ENCODE measurements around the gene FBXW7. TPM values are rescaled to one million over a fixed set of nuclear protein-coding genes. Genes with fewer than 3 reads are reported as not detected.
"Not testable (repeated sequence)": the region's sequence is repeated elsewhere in the genome, so short reads cannot be mapped to it uniquely, and the experiment has no call there.

The FBXW7 gene
- total RNA-seq, 2 donors from 2014 or later, result 29.3 to 29.5 TPM

DNA sequence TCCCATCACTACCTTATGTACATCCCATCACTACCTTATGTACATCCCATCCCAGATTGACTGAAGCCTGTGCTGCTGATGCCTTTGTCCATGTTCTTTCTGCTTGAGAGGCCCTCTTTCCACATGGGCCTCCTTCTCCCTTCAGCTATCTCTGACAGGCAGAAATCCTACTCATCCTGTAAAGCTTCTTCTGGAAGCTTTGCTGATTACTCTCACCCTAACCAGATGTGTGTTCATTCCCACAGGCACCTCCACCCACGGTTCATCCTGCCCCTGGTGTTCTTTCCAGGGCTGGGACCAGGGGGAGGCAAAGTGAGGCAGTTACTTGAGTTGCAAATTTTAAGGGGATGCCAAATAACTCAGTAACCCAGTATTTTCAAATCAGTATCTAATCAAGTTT lies 22.5 kb upstream of the FBXW7 start:
- TF ChIP-seq, protein P1, sequence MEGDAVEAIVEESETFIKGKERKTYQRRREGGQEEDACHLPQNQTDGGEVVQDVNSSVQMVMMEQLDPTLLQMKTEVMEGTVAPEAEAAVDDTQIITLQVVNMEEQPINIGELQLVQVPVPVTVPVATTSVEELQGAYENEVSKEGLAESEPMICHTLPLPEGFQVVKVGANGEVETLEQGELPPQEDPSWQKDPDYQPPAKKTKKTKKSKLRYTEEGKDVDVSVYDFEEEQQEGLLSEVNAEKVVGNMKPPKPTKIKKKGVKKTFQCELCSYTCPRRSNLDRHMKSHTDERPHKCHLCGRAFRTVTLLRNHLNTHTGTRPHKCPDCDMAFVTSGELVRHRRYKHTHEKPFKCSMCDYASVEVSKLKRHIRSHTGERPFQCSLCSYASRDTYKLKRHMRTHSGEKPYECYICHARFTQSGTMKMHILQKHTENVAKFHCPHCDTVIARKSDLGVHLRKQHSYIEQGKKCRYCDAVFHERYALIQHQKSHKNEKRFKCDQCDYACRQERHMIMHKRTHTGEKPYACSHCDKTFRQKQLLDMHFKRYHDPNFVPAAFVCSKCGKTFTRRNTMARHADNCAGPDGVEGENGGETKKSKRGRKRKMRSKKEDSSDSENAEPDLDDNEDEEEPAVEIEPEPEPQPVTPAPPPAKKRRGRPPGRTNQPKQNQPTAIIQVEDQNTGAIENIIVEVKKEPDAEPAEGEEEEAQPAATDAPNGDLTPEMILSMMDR (IDR thresholded peaks at IDR 0.05), result no peak
- H3K4me1 ChIP-seq, result no peaks in the 10 kb centered on the region
- H3K27me3 ChIP-seq, result no peaks in the 10 kb centered on the region
- no peak for DNase-seq
- H3K4me3 ChIP-seq, result no peak overlapping the region
- H3K9ac ChIP-seq (ENCODE audit: low read depth in 2 of 2, low read length in 2 of 2), result no peak overlapping the region
- H3K36me3 ChIP-seq, result no peaks in the 10 kb centered on the region
- intact Hi-C loops (cut with DNase I), result no loop called here
- no peak overlapping the region for H3K27ac ChIP-seq
- no peaks in the 10 kb centered on the region for H3K9me3 ChIP-seq

DNA sequence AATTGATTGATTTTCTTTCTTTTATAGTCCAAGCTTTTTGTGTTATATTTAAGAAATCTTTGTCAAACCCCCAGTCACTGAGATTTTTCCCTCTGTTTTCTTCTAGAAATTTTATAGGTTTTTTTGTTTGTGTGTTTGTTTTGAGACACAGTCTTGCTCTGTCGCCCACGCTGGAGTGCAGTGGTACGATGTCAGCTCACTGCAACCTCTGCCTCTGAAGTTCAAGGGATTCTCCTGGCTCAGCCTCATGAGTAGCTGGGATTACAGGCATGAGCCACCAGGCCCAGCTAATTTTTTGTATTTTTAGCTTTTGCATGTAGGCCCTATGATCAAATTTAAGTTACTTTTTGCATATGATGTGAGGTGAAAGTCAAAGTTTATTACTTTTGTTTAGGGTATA lies 20.9 kb upstream of the FBXW7 start:
- H3K9me3 ChIP-seq, result no peaks in the 10 kb centered on the region
- TF ChIP-seq, protein P1 (IDR thresholded peaks at IDR 0.05), result no peak
- no peak overlapping the region for H3K9ac ChIP-seq (ENCODE audit: low read depth in 2 of 2, low read length in 2 of 2)
- no peaks in the 10 kb centered on the region for H3K4me1 ChIP-seq
- intact Hi-C loops (cut with DNase I), result no loop called here
- H3K27me3 ChIP-seq, result no peaks in the 10 kb centered on the region
- H3K27ac ChIP-seq, result no peak overlapping the region
- no peak overlapping the region for H3K4me3 ChIP-seq
- DNase-seq, result no peak
- H3K36me3 ChIP-seq, result no peaks in the 10 kb centered on the region

DNA sequence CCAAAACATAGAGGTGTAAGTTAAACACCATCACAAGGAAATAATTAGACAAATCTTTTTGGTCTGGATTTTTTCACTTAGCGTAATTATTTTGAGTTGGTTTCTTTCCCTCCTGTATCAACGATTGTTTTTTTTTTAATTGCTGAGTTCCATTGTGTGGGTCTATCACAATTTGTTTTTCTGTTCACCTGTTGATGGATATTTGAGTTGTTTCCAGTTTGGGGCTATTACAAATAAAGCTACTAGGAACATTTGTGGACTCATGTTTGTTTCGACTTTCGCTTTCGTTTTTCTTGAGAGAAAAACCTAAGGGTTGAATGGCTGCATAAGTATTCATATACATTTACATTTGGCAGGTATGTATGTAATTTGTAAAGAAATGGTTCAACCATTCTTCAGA lies 20.4 kb upstream of the FBXW7 start:
- intact Hi-C loops (cut with DNase I), result no loop called here
- Histone ChIP-seq H3K27me3 (no peaks in the 10 kb centered on the region), H3K9me3 (no peaks in the 10 kb centered on the region), H3K27ac (no peak overlapping the region), H3K4me1 (no peaks in the 10 kb centered on the region), H3K9ac (ENCODE audit: low read depth in 2 of 2, low read length in 2 of 2) (no peak overlapping the region), H3K4me3 (no peak overlapping the region), H3K36me3 (no peaks in the 10 kb centered on the region)
- no peak for DNase-seq
- TF ChIP-seq, protein P1 (IDR thresholded peaks at IDR 0.05), result no peak

DNA sequence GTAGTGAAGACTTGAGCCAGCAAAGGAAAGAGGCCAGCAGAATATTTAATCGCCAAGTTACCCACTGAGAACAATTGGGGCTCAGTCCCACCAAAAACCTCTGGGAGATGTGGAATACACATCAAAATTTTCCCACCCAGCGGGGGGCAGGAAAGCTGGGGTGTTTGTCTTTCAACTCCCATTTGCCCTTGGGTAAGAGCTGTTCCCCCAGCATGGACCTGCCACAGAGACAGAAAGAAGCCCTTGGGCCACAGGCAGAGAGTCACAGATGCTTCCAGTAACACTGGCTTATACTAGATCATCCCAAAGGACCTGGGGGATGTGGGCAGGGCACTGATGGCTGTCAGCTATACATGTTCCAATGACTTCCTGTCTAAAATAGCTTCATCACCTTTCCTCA lies 18.9 kb upstream of the FBXW7 start:
- intact Hi-C loops (cut with DNase I), result no loop called here
- H3K4me1 ChIP-seq, result no peaks in the 10 kb centered on the region
- no peaks in the 10 kb centered on the region for H3K27me3 ChIP-seq
- peak overlapping the region; percentile 29 for H3K27ac ChIP-seq
- no peak overlapping the region for H3K9ac ChIP-seq (ENCODE audit: low read depth in 2 of 2, low read length in 2 of 2)
- H3K9me3 ChIP-seq, result no peaks in the 10 kb centered on the region
- DNase-seq, result no peak
- H3K36me3 ChIP-seq, result no peaks in the 10 kb centered on the region
- H3K4me3 ChIP-seq, result no peak overlapping the region
- TF ChIP-seq, protein P1 (IDR thresholded peaks at IDR 0.05), result no peak

DNA sequence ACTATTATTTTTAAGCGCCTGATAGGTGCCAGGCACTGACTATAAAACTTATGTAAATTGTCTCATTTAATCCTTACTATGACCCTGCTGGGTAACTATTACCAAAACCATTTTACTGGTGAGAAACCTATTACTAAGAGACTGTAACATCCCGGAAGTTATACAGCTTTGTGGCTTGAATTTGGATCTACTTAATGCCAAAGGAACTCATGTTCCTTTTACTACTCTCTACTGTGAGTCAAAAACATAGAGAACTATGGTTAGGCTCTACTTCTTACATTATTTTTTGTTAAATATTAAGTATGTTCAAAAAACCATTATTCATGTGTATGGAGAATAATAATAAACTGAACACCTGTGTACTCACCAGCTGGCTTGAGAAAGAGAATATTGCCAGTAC lies 14.8 kb upstream of the FBXW7 start:
- DNase-seq; intact Hi-C loops (cut with DNase I); H3K9me3 ChIP-seq; H3K27me3 ChIP-seq; H3K36me3 ChIP-seq; H3K9ac ChIP-seq (ENCODE audit: low read depth in 2 of 2, low read length in 2 of 2); H3K27ac ChIP-seq; H3K4me3 ChIP-seq; H3K4me1 ChIP-seq: not testable (repeated sequence)

DNA sequence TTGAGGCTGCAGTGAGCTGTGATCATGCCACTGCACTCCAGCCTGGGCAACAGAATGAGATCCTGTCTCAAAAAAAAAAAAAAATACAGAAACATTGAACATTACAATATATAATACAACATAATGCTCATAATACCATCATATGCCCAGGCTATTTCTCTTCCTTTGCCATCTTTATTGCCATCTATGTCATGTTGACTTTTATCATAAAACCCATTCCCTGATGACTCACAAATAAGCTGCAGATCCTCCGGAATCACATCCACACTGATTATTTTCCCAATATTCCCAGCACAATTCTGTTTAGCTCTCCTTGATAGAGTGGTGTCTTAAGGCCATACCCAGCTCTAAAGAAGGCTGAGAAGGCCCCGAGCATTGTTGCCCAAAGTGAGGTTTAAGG lies 9.2 kb upstream of the FBXW7 start:
- TF ChIP-seq, protein P1 (IDR thresholded peaks at IDR 0.05), result no peak
- Histone ChIP-seq H3K4me1 (no peaks in the 10 kb centered on the region), H3K9ac (ENCODE audit: low read depth in 2 of 2, low read length in 2 of 2) (no peak overlapping the region), H3K27ac (no peak overlapping the region), H3K36me3 (no peaks in the 10 kb centered on the region), H3K4me3 (no peak overlapping the region), H3K9me3 (no peaks in the 10 kb centered on the region), H3K27me3 (no peaks in the 10 kb centered on the region)
- no peak for DNase-seq
- intact Hi-C loops (cut with DNase I), result no loop called here

DNA sequence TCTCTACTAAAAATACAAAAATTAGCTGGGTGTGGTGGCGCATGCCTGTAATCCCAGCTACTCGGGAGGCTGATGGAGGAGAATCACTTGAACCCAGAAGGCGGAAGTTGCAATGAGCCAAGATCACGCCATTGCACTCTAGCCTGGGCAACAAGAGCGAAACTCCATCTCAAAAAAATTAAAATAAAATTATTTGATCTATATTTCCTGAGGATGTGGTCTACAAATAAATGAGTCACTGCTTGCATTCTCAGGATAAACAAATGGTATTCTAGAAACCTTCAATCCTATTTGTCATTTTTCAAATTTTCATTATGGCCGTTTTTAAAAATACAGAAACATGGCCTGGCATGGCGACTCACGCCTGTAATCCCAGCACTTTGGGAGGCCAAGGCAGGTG lies 8.6 kb upstream of the FBXW7 start:
- H3K4me3 ChIP-seq; DNase-seq; H3K36me3 ChIP-seq; H3K27ac ChIP-seq; H3K27me3 ChIP-seq; H3K9ac ChIP-seq (ENCODE audit: low read depth in 2 of 2, low read length in 2 of 2); intact Hi-C loops (cut with DNase I); H3K4me1 ChIP-seq; H3K9me3 ChIP-seq: not testable (repeated sequence)

Measured in colonic mucosa (tissue), 4 donors.